C4-2B (cell line): ENCODE data around the gene SLC30A3.

ENCODE experiments used
- ZFX ChIP-seq: fragments of 450-650 bp; IDR thresholded peaks from 2 replicates; pipeline ENCODE4 v1.6.1; 2017
- TF ChIP-seq, protein P1 (sequence below): fragments of 450-650 bp; conservative IDR thresholded peaks from 2 replicates; pipeline ENCODE4 v1.5.1; 2017; ENCODE audit warnings: mild to moderate bottlenecking

DNA sequence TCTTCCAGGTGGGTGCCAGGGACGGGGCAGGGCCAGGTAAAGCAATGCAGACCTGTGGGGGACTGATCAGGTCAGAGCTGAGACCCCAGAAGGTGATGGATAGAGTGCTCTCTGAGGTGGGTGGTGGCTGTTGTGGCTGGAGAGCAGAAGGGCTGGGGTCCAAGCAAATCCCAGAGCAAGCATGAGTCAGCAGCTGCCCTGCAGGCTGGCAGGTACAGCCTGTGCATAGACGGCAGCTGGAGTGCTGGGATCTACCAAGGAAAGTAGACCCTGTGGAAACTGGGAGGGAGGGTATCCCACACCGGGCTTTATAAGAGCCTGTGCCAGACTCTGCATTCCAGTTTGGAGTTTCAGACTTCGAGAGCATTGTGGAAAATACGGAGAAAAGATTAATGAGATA is 20.0 kb upstream of the SLC30A3 start:
- TF ChIP-seq, protein P1, sequence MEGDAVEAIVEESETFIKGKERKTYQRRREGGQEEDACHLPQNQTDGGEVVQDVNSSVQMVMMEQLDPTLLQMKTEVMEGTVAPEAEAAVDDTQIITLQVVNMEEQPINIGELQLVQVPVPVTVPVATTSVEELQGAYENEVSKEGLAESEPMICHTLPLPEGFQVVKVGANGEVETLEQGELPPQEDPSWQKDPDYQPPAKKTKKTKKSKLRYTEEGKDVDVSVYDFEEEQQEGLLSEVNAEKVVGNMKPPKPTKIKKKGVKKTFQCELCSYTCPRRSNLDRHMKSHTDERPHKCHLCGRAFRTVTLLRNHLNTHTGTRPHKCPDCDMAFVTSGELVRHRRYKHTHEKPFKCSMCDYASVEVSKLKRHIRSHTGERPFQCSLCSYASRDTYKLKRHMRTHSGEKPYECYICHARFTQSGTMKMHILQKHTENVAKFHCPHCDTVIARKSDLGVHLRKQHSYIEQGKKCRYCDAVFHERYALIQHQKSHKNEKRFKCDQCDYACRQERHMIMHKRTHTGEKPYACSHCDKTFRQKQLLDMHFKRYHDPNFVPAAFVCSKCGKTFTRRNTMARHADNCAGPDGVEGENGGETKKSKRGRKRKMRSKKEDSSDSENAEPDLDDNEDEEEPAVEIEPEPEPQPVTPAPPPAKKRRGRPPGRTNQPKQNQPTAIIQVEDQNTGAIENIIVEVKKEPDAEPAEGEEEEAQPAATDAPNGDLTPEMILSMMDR = no peak
- no peak for TF ChIP-seq ZFX
